DOHH2 (cell line): Measurements from ENCODE around the gene SHE.

Experiments used
- CTCF ChIP-seq: fragments of 200-600 bp; sonication (generic); IDR thresholded peaks from one replicate; pipeline ENCODE4 v1.5.1; 2014; ENCODE audit warnings: antibody characterized with exemption, mild to moderate bottlenecking, low read depth, low read length; ENCODE audit not compliant: poor library complexity, severe bottlenecking
- EZH2phosphoT487 ChIP-seq: fragments of 200-600 bp; sonication (generic); IDR thresholded peaks from 2 replicates; pipeline ENCODE4 v1.6.1; 2017; ENCODE audit warnings: borderline replicate concordance, mild to moderate bottlenecking, antibody characterized with exemption, low read length, moderate library complexity, mixed read lengths

GRCh38 chr1:154454386-154455120, 47.7 kb downstream of the SHE start:
- TF ChIP-seq CTCF: no peak
- TF ChIP-seq EZH2phosphoT487: no peak
